AG04450 (cell line): ENCODE measurements around the gene TULP4. TPM values are rescaled to one million over a fixed set of nuclear protein-coding genes. Genes with fewer than 3 reads are reported as not detected.
A peak's percentile ranks its signal among the peaks of the same experiment; 100 is the strongest.

Source experiments
- CTCF ChIA-PET: fragments of 300-600, 350-600 bp; formaldehyde crosslinking; extraction: SDS; loops from one replicate; lab custom pipeline; 2022; ENCODE audit warnings: antibody characterized with exemption, inconsistent platforms; lab: Charles Lee
- POLR2A ChIA-PET: fragments of 350-600 bp; formaldehyde crosslinking; extraction: SDS; loops from one replicate; lab custom pipeline; 2021; ENCODE audit warnings: antibody characterized with exemption, inconsistent platforms; lab: Yijun Ruan, JAX
- DNase-seq: peaks from one replicate; pipeline ENCODE4 v3.0.0-alpha.2; 2011; ENCODE audit warnings: low read depth, low spot score
- H3K27ac ChIP-seq: one replicate; pipeline ENCODE4 v1.5.1; 2012; ENCODE audit warnings: low read depth, low read length, control low read depth
- H3K27me3 ChIP-seq: one replicate; pipeline ENCODE4 v1.6.0; 2012; ENCODE audit warnings: low read length; ENCODE audit not compliant: control insufficient read depth, insufficient read depth
- H3K4me3 ChIP-seq: 2 replicates; pipeline ENCODE4 v1.5.1; 2011; ENCODE audit warnings: mild to moderate bottlenecking, low read depth, low read length, control low read depth
- H3K9me3 ChIP-seq: 2 replicates; pipeline ENCODE4 v1.5.1; 2012; ENCODE audit warnings: low read length; ENCODE audit not compliant: control insufficient read depth, insufficient read depth
- CTCF ChIP-seq: IDR thresholded peaks from 2 replicates; pipeline ENCODE4 v1.5.1; 2011; ENCODE audit warnings: low read depth, low read length, control low read depth, inconsistent platforms
- polyA plus RNA-seq: library from polyadenylated mRNA; depleted of rRNA; stranded (reverse); fragments of >200 nt; gene quantifications from 2 replicates; pipeline ENCODE4 v1.2.3, GENCODE V29; 2011

The TULP4 gene
- polyA plus RNA-seq, 1 experiment, result 15.9 TPM

GRCh38 chr6:158284876-158285655 is 27.2 kb upstream of the TULP4 start:
- no peak for DNase-seq
- TF ChIP-seq CTCF, result no peak
- ChIA-PET CTCF (interaction anchor here (0.6 to 2.1 kb wide), 3 partner anchors 53 to 64 kb away, joined by 3 to 7 read pairs (median 7); no protein-coding TSS in a partner anchor), POLR2A (no interaction called here)
- no peaks in the 10 kb centered on the region for H3K27me3 ChIP-seq
- no peaks in the 10 kb centered on the region for H3K9me3 ChIP-seq
- no peak overlapping the region for H3K4me3 ChIP-seq
- H3K27ac ChIP-seq, result peak overlapping the region; percentile 92

- no peaks in the 10 kb centered on the region for H3K27me3 ChIP-seq
- no peak overlapping the region for H3K27ac ChIP-seq
- H3K4me3 ChIP-seq, result no peak overlapping the region
- no peaks in the 10 kb centered on the region for H3K9me3 ChIP-seq
- CTCF ChIA-PET, result interaction anchor here (0.6 to 2.1 kb wide), 2 partner anchors 53 to 65 kb away, joined by 3 to 7 read pairs; no protein-coding TSS in a partner anchor
- TF ChIP-seq CTCF, result no peak
- POLR2A ChIA-PET, result no interaction called here
- no peak for DNase-seq
Measured at GRCh38 chr6:158285656-158286021, 26.6 kb upstream of the TULP4 start.

- no peaks in the 10 kb centered on the region for H3K9me3 ChIP-seq
- no peaks in the 10 kb centered on the region for H3K27me3 ChIP-seq
- TF ChIP-seq CTCF, result no peak
- H3K27ac ChIP-seq, result no peak overlapping the region
- ChIA-PET CTCF (interaction anchor here (2.1 kb wide), 1 partner anchor 65 kb away, joined by 7 read pairs; no protein-coding TSS in a partner anchor), POLR2A (no interaction called here)
- H3K4me3 ChIP-seq, result no peak overlapping the region
- DNase-seq, result no peak
Measured at GRCh38 chr6:158286413-158286812, 25.9 kb upstream of the TULP4 start.

GRCh38 chr6:158287047-158287446 is 25.2 kb upstream of the TULP4 start:
- no peak overlapping the region for H3K27ac ChIP-seq
- H3K27me3 ChIP-seq, result no peaks in the 10 kb centered on the region
- ChIA-PET CTCF (interaction anchor here (2.1 kb wide), 1 partner anchor 66 kb away, joined by 7 read pairs; no protein-coding TSS in a partner anchor), POLR2A (no interaction called here)
- no peaks in the 10 kb centered on the region for H3K9me3 ChIP-seq
- H3K4me3 ChIP-seq, result no peak overlapping the region
- no peak for TF ChIP-seq CTCF
- DNase-seq, result no peak

GRCh38 chr6:158290040-158290439 is 22.2 kb upstream of the TULP4 start:
- no peak for TF ChIP-seq CTCF
- H3K27me3 ChIP-seq, result no peaks in the 10 kb centered on the region
- no peak for DNase-seq
- POLR2A ChIA-PET, result no interaction called here
- H3K4me3 ChIP-seq, result no peak overlapping the region
- H3K9me3 ChIP-seq, result no peaks in the 10 kb centered on the region
- CTCF ChIA-PET, result interaction anchor here (2.3 kb wide), 1 partner anchor 69 kb away, joined by 9 read pairs; no protein-coding TSS in a partner anchor
- H3K27ac ChIP-seq, result no peak overlapping the region
